Stomach (tissue), 9 donors: ENCODE results near the gene MESD. TPM values are rescaled to one million over a fixed set of nuclear protein-coding genes. Genes with fewer than 3 reads are reported as not detected.

Source experiments
- DNase-seq, 2 donors: peaks; one replicate each; pipeline versions ENCODE4 v3.0.0 to v3.0.0-alpha.2; 2013 to 2019
- H3K27ac ChIP-seq, 5 donors: fragments of 200-600 bp in 4 of 5; sonication (generic) in 4 of 5; one replicate each; pipeline ENCODE4 v1.5.1; 2013 to 2019; ENCODE audit warnings: mild to moderate bottlenecking in 1 of 5, moderate library complexity in 1 of 5
- H3K27me3 ChIP-seq, 3 donors: fragments of 200-600 bp; sonication (generic); one replicate each; pipeline ENCODE4 v1.5.1; 2017 to 2019; ENCODE audit warnings: mixed run types in 1 of 3
- H3K36me3 ChIP-seq, 4 donors: fragments of 200-600 bp; sonication (generic); 1 replicate in 3 of 4; 2 replicates in 1 of 4; pipeline ENCODE4 v1.5.1; 2016 to 2019
- H3K4me1 ChIP-seq, 4 donors: fragments of 200-600 bp; sonication (generic); one replicate each; pipeline ENCODE4 v1.5.1; 2016 to 2019
- H3K4me3 ChIP-seq, 4 donors: fragments of 200-600 bp; sonication (generic) in 3 of 4; one replicate each; pipeline ENCODE4 v1.5.1; 2016 to 2019; ENCODE audit warnings: mild to moderate bottlenecking in 1 of 4
- H3K9me3 ChIP-seq, 4 donors: fragments of 200-600 bp; sonication (generic); one replicate each; pipeline ENCODE4 v1.5.1; 2016 to 2019
- EP300 ChIP-seq: sonication (generic); formaldehyde crosslinking; IDR thresholded peaks from one replicate; pipeline ENCODE4 v1.6.1; 2017; ENCODE audit warnings: antibody characterized with exemption
- POLR2A ChIP-seq, 4 donors: fragments of 450-650 bp; IDR thresholded peaks; one replicate each; pipeline ENCODE4 v1.6.1; 2016; ENCODE audit warnings: antibody characterized with exemption in 4 of 4, control low read depth in 2 of 4, mild to moderate bottlenecking in 1 of 4, moderate library complexity in 1 of 4
- POLR2AphosphoS5 ChIP-seq, 3 donors: sonication (generic); formaldehyde crosslinking; IDR thresholded peaks; one replicate each; pipeline ENCODE4 v1.6.1; 2016; ENCODE audit warnings: antibody characterized with exemption in 3 of 3
- WGBS, 5 donors: extraction: QIAGEN DNeasy Blood & Tissue Kit in 3 of 5; methylation state at CpG; one replicate each; pipeline versions ENCODE4 v1.1.5 to v1.1.7; 2013 to 2018; 5-methylcytosine and 5-hydroxymethylcytosine counted together
- intact Hi-C: fragments of 100-400 bp; cut with DNase I; formaldehyde crosslinking; loops from one replicate; pipeline ENCODE4 v1.15.1; 2023; ENCODE audit warnings: low total_unique reads
- polyA plus RNA-seq, 3 donors: library from polyadenylated mRNA; stranded (reverse); fragments of 200-250 nt; gene quantifications; one replicate each; pipeline ENCODE4 v1.2.3, GENCODE V29; 2013
- total RNA-seq, 5 donors: library from RNA; depleted of rRNA; stranded (reverse); fragments of >200 nt; gene quantifications; one replicate each; pipeline versions ENCODE4 v1.1.0 to v1.2.3, GENCODE V29; 2014 to 2016
- TF ChIP-seq, protein P1 (sequence below), 7 experiments: fragments of 450-650 bp in 4 of 7; fragments of 200-600 bp in 3 of 7; sonication (generic) in 3 of 7; IDR thresholded peaks; one replicate each; pipeline ENCODE4 v1.5.1; 2016 to 2019; ENCODE audit warnings: antibody characterized with exemption in 7 of 7, control low read depth in 2 of 7, mild to moderate bottlenecking in 1 of 7
- donor health status: healthy with polysubstance abuse.
- donor health status: Bipolar disorder and iron deficiency.
- donor health status: healthy.

The MESD gene
- total and polyA plus RNA-seq, 8 donors: 5.5 to 34.8 (median 15.7) TPM

GRCh38 chr15:80936288-80937078 lies 53.1 kb downstream of the MESD start:
- H3K9me3 ChIP-seq: no peaks in the 10 kb centered on the region
- 92 to 97% (median 95%) methylated on average over 14 to 16 of the region's 16 CpGs for WGBS, 5 donors
- TF ChIP-seq POLR2AphosphoS5 (IDR thresholded peaks at IDR 0.05) (no peak), EP300 (no peak), POLR2A (IDR thresholded peaks at IDR 0.05) (no peak)
- TF ChIP-seq, protein P1, sequence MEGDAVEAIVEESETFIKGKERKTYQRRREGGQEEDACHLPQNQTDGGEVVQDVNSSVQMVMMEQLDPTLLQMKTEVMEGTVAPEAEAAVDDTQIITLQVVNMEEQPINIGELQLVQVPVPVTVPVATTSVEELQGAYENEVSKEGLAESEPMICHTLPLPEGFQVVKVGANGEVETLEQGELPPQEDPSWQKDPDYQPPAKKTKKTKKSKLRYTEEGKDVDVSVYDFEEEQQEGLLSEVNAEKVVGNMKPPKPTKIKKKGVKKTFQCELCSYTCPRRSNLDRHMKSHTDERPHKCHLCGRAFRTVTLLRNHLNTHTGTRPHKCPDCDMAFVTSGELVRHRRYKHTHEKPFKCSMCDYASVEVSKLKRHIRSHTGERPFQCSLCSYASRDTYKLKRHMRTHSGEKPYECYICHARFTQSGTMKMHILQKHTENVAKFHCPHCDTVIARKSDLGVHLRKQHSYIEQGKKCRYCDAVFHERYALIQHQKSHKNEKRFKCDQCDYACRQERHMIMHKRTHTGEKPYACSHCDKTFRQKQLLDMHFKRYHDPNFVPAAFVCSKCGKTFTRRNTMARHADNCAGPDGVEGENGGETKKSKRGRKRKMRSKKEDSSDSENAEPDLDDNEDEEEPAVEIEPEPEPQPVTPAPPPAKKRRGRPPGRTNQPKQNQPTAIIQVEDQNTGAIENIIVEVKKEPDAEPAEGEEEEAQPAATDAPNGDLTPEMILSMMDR (IDR thresholded peaks at IDR 0.05): no peak
- H3K4me1 ChIP-seq: peaks cover 0 to 19% (median 5%) of the 10 kb centered on the region in 4 donors
- no peaks in the 10 kb centered on the region for H3K27me3 ChIP-seq
- no peak overlapping the region for H3K4me3 ChIP-seq
- H3K27ac ChIP-seq: peak overlapping the region in 1 of 5 donors; percentile 73
- peak in 1 of 2 donors; percentile 64 for DNase-seq
- intact Hi-C loops: no loop called here
- peaks cover 3 to 30% (median 22%) of the 10 kb centered on the region in 4 donors for H3K36me3 ChIP-seq

DNA sequence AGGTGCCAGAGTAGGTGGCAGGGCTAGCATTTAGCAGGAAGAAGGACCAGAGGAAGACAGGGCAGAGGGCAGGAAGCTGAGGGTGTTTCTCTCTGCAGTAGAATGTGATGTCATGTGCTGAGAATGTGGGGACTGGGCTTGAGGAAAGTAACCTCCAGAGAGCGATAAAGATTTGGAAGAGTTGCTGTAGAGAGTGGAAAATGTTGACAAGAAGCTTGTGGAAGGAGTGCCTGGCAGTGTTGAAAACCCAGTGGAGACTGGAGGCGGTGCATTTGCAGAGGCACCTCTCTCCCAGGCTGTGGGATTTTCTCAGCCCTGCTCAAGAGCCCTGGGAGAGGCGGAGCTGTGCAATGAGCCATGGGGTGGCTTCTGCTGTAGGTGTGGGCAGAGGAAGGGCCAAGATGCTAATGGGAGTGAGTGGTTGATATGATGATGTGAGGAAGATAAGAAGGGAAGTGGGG lies 54.8 kb downstream of the MESD start:
- intact Hi-C loops: no loop called here
- Histone ChIP-seq H3K4me3 (no peak overlapping the region), H3K36me3 (peaks cover 0 to 14% (median 5%) of the 10 kb centered on the region in 4 donors), H3K4me1 (peaks cover 0 to 19% (median 5%) of the 10 kb centered on the region in 4 donors), H3K9me3 (no peaks in the 10 kb centered on the region), H3K27me3 (no peaks in the 10 kb centered on the region), H3K27ac (peak overlapping the region in 1 of 5 donors; percentile 28)
- no peak for TF ChIP-seq POLR2AphosphoS5 (IDR thresholded peaks at IDR 0.05)
- peak in 1 of 2 donors; percentile 63 for DNase-seq
- 82 to 94% (median 88%) methylated on average over 3 of the region's 3 CpGs for WGBS, 5 donors

DNA sequence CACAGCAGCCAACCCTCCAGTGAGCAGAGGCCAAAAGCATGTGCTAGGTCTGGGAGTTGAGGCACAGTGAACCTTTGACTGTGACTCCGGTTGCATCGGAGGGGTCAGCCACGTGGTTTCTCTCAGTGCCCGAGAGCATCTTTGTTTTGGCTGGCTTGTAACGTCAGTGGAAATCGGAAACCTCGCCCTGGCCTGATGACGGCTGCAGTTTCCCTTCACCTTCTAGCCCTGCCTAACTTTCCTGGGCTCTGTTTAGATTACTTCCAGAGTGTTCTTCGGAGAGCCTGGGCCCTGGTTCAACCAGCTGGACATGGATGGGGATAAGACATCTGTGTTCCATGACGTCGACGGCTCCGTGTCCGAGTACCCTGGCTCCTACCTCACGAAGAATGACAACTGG lies 56.6 kb downstream of the MESD start:
- intact Hi-C loops: no loop called here

GRCh38 chr15:80932513-80932815 lies 57.2 kb downstream of the MESD start:
- Histone ChIP-seq H3K4me3 (no peak overlapping the region), H3K27me3 (no peaks in the 10 kb centered on the region), H3K27ac (peak overlapping the region in 3 of 5 donors; percentile 54 to 71 (median 57)), H3K36me3 (peaks cover 0 to 8% (median 3%) of the 10 kb centered on the region in 4 donors), H3K4me1 (peaks cover 0 to 19% (median 5%) of the 10 kb centered on the region in 4 donors), H3K9me3 (no peaks in the 10 kb centered on the region)
- peak in 1 of 2 donors; percentile 48 for DNase-seq
- WGBS, 5 donors: 52 to 77% (median 70%) methylated on average over 5 of the region's 5 CpGs
- intact Hi-C loops: no loop called here
- TF ChIP-seq, protein P1 (IDR thresholded peaks at IDR 0.05): no peak
- TF ChIP-seq EP300 (no peak), POLR2A (IDR thresholded peaks at IDR 0.05) (no peak), POLR2AphosphoS5 (IDR thresholded peaks at IDR 0.05) (no peak)

More for the DNA sequence above, 56.6 kb downstream of the MESD start:
- Histone ChIP-seq H3K4me3 (no peak overlapping the region), H3K27me3 (no peaks in the 10 kb centered on the region), H3K9me3 (no peaks in the 10 kb centered on the region), H3K4me1 (peaks cover 0 to 19% (median 5%) of the 10 kb centered on the region in 4 donors), H3K36me3 (peaks cover 0 to 10% (median 3%) of the 10 kb centered on the region in 4 donors), H3K27ac (peak overlapping the region in 3 of 5 donors; percentile 54 to 71 (median 57))
- WGBS, 5 donors: 56 to 77% (median 73%) methylated on average over 15 of the region's 15 CpGs
- TF ChIP-seq POLR2A (IDR thresholded peaks at IDR 0.05) (no peak), POLR2AphosphoS5 (IDR thresholded peaks at IDR 0.05) (peak in 1 of 3 donors; percentile 59), EP300 (peak; percentile 70)
- peak in 1 of 2 donors; percentile 72 for DNase-seq

- intact Hi-C loops: no loop called here
- no peak for DNase-seq
- 90 to 93% (median 92%) methylated on average over 18 to 20 of the region's 20 CpGs for WGBS, 5 donors
- H3K4me3 ChIP-seq: no peak overlapping the region
- H3K36me3 ChIP-seq: peaks cover 0 to 6% (median 3%) of the 10 kb centered on the region in 4 donors
- H3K27ac ChIP-seq: peak overlapping the region in 3 of 5 donors; percentile 54 to 71 (median 57)
- no peaks in the 10 kb centered on the region for H3K9me3 ChIP-seq
- no peaks in the 10 kb centered on the region for H3K27me3 ChIP-seq
- no peak for TF ChIP-seq POLR2A (IDR thresholded peaks at IDR 0.05)
- TF ChIP-seq, protein P1 (IDR thresholded peaks at IDR 0.05): no peak
- peak in 1 of 3 donors; percentile 66 for TF ChIP-seq POLR2AphosphoS5 (IDR thresholded peaks at IDR 0.05)
- peak; percentile 8 for TF ChIP-seq EP300
- H3K4me1 ChIP-seq: peaks cover 0 to 19% (median 5%) of the 10 kb centered on the region in 4 donors
These were observed 57.7 kb downstream of the MESD start for GRCh38 chr15:80931721-80932512.
